Measurements from ENCODE around the gene SLC51B. TPM values are rescaled to one million over a fixed set of nuclear protein-coding genes. Genes with fewer than 3 reads are reported as not detected.
A peak's percentile ranks its signal among the peaks of the same experiment; 100 is the strongest.

Gene SLC51B
- total and polyA plus RNA-seq, 9 of the 15 experiments (the other 6 are each of a cell fraction or from before 2014, with no cell fraction given) = not detected

GRCh38 chr15:65033659-65034269 is 11.4 kb upstream of the SLC51B start (continued):
- TF ChIP-seq CTCF (IDR thresholded peaks at IDR 0.05 in 2 of 3, conservative IDR thresholded peaks at IDR 0.05 in 1 of 3; ENCODE audit: insufficient read depth in 2 of 3, low read depth in 1 of 3, low read length in 3 of 3) (peak; percentile 48 to 75 (median 69); a peak in 5 of 6 replicates), RAD21 (CRISPR knock-in tag; conservative IDR thresholded peaks at IDR 0.05 in 1 of 2, IDR thresholded peaks at IDR 0.05 in 1 of 2) (peak in 1 of 2 experiments; percentile 70; a peak in 3 of 4 replicates), BHLHE40 (IDR thresholded peaks at IDR 0.05; ENCODE audit: low read length) (peak; percentile 79), NFIC (IDR thresholded peaks at IDR 0.05) (peak; percentile 32; the same call in 1 of the 2 replicates), MEIS2 (IDR thresholded peaks at IDR 0.05; ENCODE audit: partially characterized antibody) (no peak), ID3 (CRISPR knock-in tag; IDR thresholded peaks at IDR 0.05) (no peak), ID3 (tag; IDR thresholded peaks at IDR 0.05) (no peak), POLR2AphosphoS2 (IDR thresholded peaks at IDR 0.05; ENCODE audit: low read length) (no peak), HMBOX1 (IDR thresholded peaks at IDR 0.05) (no peak), MYC (IDR thresholded peaks at IDR 0.05; ENCODE audit: low read depth, low read length) (0 out of 2 replicates have a peak, but pooled peaks have one; percentile 15), MYC (CRISPR knock-in tag; IDR thresholded peaks at IDR 0.05; ENCODE audit: borderline replicate concordance, low read depth) (no peak)
